Activated effector memory CD4-positive, alpha-beta T cell treated with Interleukin-2 at 50 U/mL for 16 hours (primary cell): ENCODE results near the gene SPTLC2.
A peak's percentile ranks its signal among the peaks of the same experiment; 100 is the strongest.

Source experiments
- DNase-seq: peaks from one replicate; pipeline ENCODE4 v3.0.0-alpha.2; 2020

The SPTLC2 gene

GRCh38 chr14:77498984-77499527, 117.4 kb downstream of the SPTLC2 start:
- DNase-seq = no peak

GRCh38 chr14:77498120-77498979, 118.1 kb downstream of the SPTLC2 start, which contains the start of gene ISM2:
Gene ISM2, minus strand, starts transcription at chr14:77498816. Its CDS starts 23 bp downstream, at chr14:77498793.
- peak; percentile 5 for DNase-seq

GRCh38 chr14:77495334-77495733, 121.1 kb downstream of the SPTLC2 start:
- no peak for DNase-seq

- no peak for DNase-seq
Measured at GRCh38 chr14:77491056-77491455, 125.4 kb downstream of the SPTLC2 start.

- no peak for DNase-seq
Measured at GRCh38 chr14:77490347-77490986, 126.0 kb downstream of the SPTLC2 start.

GRCh38 chr14:77489041-77489440, 127.4 kb downstream of the SPTLC2 start:
- no peak for DNase-seq

- DNase-seq = no peak
Measured at GRCh38 chr14:77488558-77488957, 127.9 kb downstream of the SPTLC2 start.

- DNase-seq = no peak
Measured at GRCh38 chr14:77485901-77486678, 130.3 kb downstream of the SPTLC2 start.

GRCh38 chr14:77485256-77485655, 131.2 kb downstream of the SPTLC2 start:
- no peak for DNase-seq

GRCh38 chr14:77482422-77482821, 134.0 kb downstream of the SPTLC2 start:
- no peak for DNase-seq

- no peak for DNase-seq
Measured at GRCh38 chr14:77478796-77479195, 137.6 kb downstream of the SPTLC2 start.

- DNase-seq = no peak
Measured at GRCh38 chr14:77478029-77478428, 138.4 kb downstream of the SPTLC2 start.

- DNase-seq = no peak
Measured at GRCh38 chr14:77475432-77476115, 140.9 kb downstream of the SPTLC2 start.

- no peak for DNase-seq
Measured at GRCh38 chr14:77474479-77475177, 141.8 kb downstream of the SPTLC2 start.

- DNase-seq = no peak
Measured at GRCh38 chr14:77473921-77474320, 142.5 kb downstream of the SPTLC2 start.

- no peak for DNase-seq
Measured at GRCh38 chr14:77470224-77470870, 146.1 kb downstream of the SPTLC2 start.

- no peak for DNase-seq
Measured at GRCh38 chr14:77469539-77469938, 146.9 kb downstream of the SPTLC2 start.

- DNase-seq = no peak
Measured at GRCh38 chr14:77469067-77469505, 147.4 kb downstream of the SPTLC2 start.

GRCh38 chr14:77467801-77468200, 148.6 kb downstream of the SPTLC2 start:
- DNase-seq = no peak

- peak; percentile 24 for DNase-seq
Measured at GRCh38 chr14:77459072-77459723, 157.2 kb downstream of the SPTLC2 start.
